Suprapubic skin (tissue), 4 donors: ENCODE measurements around the gene L3MBTL1. TPM values are rescaled to one million over a fixed set of nuclear protein-coding genes. Genes with fewer than 3 reads are reported as not detected.

ENCODE experiments used
- DNase-seq, 2 donors: peaks; one replicate each; pipeline ENCODE4 v3.0.0-alpha.2; 2019; ENCODE audit warnings: low spot score in 2 of 2
- H3K27ac ChIP-seq: fragments of 200-600 bp; sonication (generic); one replicate; pipeline ENCODE4 v1.5.1; 2019
- H3K27me3 ChIP-seq: fragments of 200-600 bp; sonication (generic); one replicate; pipeline ENCODE4 v1.5.1; 2019
- H3K36me3 ChIP-seq: fragments of 200-600 bp; sonication (generic); one replicate; pipeline ENCODE4 v1.5.1; 2019
- H3K4me1 ChIP-seq: fragments of 200-600 bp; sonication (generic); one replicate; pipeline ENCODE4 v1.5.1; 2019
- H3K4me3 ChIP-seq: fragments of 200-600 bp; sonication (generic); one replicate; pipeline ENCODE4 v1.5.1; 2019; ENCODE audit warnings: mild to moderate bottlenecking
- H3K9me3 ChIP-seq: fragments of 200-600 bp; sonication (generic); one replicate; pipeline ENCODE4 v1.5.1; 2019
- EP300 ChIP-seq: sonication (generic); formaldehyde crosslinking; IDR thresholded peaks from one replicate; pipeline ENCODE4 v1.6.1; 2017; ENCODE audit warnings: antibody characterized with exemption
- POLR2A ChIP-seq, 2 donors: fragments of 450-650 bp; IDR thresholded peaks; one replicate each; pipeline ENCODE4 v1.6.1; 2017; ENCODE audit warnings: antibody characterized with exemption in 2 of 2, mild to moderate bottlenecking in 2 of 2, moderate library complexity in 2 of 2
- POLR2AphosphoS5 ChIP-seq, 3 donors: sonication (generic); formaldehyde crosslinking; IDR thresholded peaks; one replicate each; pipeline ENCODE4 v1.6.1; 2017; ENCODE audit warnings: antibody characterized with exemption in 3 of 3
- WGBS: methylation state at CpG from one replicate; pipeline ENCODE4 v1.1.5; 2018; 5-methylcytosine and 5-hydroxymethylcytosine counted together
- total RNA-seq, 4 donors: library from RNA; depleted of rRNA; stranded (reverse); fragments of >200 nt; gene quantifications; one replicate each; pipeline ENCODE4 v1.1.0, GENCODE V29; 2016
- TF ChIP-seq, protein P1 (sequence below), 2 donors: fragments of 200-600 bp in 1 of 2; fragments of 450-650 bp in 1 of 2; sonication (generic) in 1 of 2; IDR thresholded peaks; one replicate each; pipeline ENCODE4 v1.5.1; 2016 to 2019; ENCODE audit warnings: antibody characterized with exemption in 2 of 2, mild to moderate bottlenecking in 1 of 2, moderate library complexity in 1 of 2

L3MBTL1 gene
- total RNA-seq, 4 donors from 2014 or later, result 8.9 to 39.7 (median 14.6) TPM

DNA sequence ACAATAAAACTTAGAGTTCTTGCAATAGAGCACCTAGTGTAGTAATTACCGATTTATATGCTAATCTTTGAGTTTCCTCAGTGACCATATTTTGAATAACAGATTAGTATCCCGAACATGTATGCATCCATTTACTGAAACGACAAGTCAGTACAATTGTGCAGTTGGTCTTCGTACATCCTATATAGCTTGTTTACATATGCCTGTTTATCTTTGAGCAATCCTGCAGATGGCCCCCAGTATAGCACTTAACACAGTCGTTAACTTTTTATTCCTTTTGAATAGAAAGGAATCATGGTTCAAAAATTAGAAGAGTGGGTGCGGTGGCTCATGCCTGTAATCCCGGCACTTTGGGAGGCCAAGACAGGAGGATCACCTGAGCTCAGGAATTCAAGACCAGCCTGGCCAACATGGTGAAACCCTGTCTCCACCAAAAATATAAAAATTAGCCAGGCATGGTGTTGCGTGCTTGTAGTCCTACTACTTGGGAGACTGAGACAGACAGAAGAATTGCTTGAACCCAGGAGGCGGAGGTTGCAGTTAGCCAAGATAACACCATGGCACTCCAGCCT lies 43.2 kb upstream of the L3MBTL1 start:
- TF ChIP-seq EP300 (no peak), POLR2AphosphoS5 (IDR thresholded peaks at IDR 0.05) (no peak), POLR2A (IDR thresholded peaks at IDR 0.05) (no peak)
- TF ChIP-seq, protein P1, sequence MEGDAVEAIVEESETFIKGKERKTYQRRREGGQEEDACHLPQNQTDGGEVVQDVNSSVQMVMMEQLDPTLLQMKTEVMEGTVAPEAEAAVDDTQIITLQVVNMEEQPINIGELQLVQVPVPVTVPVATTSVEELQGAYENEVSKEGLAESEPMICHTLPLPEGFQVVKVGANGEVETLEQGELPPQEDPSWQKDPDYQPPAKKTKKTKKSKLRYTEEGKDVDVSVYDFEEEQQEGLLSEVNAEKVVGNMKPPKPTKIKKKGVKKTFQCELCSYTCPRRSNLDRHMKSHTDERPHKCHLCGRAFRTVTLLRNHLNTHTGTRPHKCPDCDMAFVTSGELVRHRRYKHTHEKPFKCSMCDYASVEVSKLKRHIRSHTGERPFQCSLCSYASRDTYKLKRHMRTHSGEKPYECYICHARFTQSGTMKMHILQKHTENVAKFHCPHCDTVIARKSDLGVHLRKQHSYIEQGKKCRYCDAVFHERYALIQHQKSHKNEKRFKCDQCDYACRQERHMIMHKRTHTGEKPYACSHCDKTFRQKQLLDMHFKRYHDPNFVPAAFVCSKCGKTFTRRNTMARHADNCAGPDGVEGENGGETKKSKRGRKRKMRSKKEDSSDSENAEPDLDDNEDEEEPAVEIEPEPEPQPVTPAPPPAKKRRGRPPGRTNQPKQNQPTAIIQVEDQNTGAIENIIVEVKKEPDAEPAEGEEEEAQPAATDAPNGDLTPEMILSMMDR (IDR thresholded peaks at IDR 0.05), result no peak
- Histone ChIP-seq H3K27me3 (no peaks in the 10 kb centered on the region), H3K9me3 (no peaks in the 10 kb centered on the region), H3K27ac (no peak overlapping the region), H3K4me3 (no peak overlapping the region), H3K36me3 (peaks cover 83% of the 10 kb centered on the region), H3K4me1 (peaks cover 25% of the 10 kb centered on the region)
- no peak for DNase-seq
- 90% methylated on average over 9 of the region's 9 CpGs for WGBS

DNA sequence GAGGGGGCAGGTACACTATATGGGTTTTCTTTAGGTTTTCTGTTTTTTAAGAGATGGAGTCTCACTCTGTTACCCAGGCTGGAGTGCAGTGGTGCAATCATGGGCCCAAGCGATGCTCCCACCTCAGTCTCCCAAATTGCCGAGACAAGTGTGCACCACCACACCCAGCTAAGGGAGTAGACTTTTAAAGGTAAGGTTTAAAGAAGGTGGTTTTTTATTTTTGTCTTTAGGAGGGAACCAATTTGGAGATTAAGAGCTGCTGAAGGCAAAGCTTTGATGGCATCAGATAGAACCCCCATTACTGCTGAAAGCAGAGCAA lies 41.9 kb upstream of the L3MBTL1 start:
- H3K36me3 ChIP-seq, result peaks cover 76% of the 10 kb centered on the region
- peaks cover 17% of the 10 kb centered on the region for H3K4me1 ChIP-seq
- WGBS, result 100% methylated on average over 2 of the region's 2 CpGs
- TF ChIP-seq, protein P1 (IDR thresholded peaks at IDR 0.05), result no peak
- TF ChIP-seq EP300, result no peak
- no peak for TF ChIP-seq POLR2AphosphoS5 (IDR thresholded peaks at IDR 0.05)
- TF ChIP-seq POLR2A (IDR thresholded peaks at IDR 0.05), result no peak
- no peak overlapping the region for H3K4me3 ChIP-seq
- DNase-seq, result no peak
- no peaks in the 10 kb centered on the region for H3K9me3 ChIP-seq
- H3K27me3 ChIP-seq, result no peaks in the 10 kb centered on the region
- no peak overlapping the region for H3K27ac ChIP-seq

DNA sequence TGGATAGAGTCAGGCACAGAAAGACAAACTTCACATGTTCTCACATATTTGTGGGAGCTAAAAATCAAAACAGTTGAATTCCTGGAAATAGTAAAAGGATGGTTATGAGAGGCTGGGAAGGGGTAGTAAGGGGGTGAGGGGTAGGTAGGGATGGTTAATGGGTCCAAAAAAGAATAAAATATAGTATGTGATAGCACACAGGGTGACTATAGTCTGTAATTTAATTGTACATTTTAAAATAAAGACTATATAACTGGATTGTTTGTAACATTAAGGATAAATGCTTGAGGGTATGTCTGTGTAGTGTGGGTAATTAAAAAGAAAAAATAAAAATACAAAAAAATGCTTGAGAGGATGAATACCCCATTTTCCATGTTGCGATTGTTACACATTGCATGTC lies 39.9 kb upstream of the L3MBTL1 start:
- Histone ChIP-seq H3K9me3 (no peaks in the 10 kb centered on the region), H3K4me3 (no peak overlapping the region), H3K27me3 (no peaks in the 10 kb centered on the region), H3K4me1 (peaks cover 5% of the 10 kb centered on the region), H3K27ac (no peak overlapping the region), H3K36me3 (peaks cover 60% of the 10 kb centered on the region)
- no peak for DNase-seq
- TF ChIP-seq, protein P1 (IDR thresholded peaks at IDR 0.05), result no peak
- 100% methylated on average over 1 of the region's 1 CpG for WGBS

GRCh38 chr20:43472671-43473380 lies 34.7 kb upstream of the L3MBTL1 start:
- Histone ChIP-seq H3K27ac (no peak overlapping the region), H3K4me3 (no peak overlapping the region), H3K36me3 (peaks cover 21% of the 10 kb centered on the region), H3K27me3 (no peaks in the 10 kb centered on the region), H3K4me1 (no peaks in the 10 kb centered on the region), H3K9me3 (no peaks in the 10 kb centered on the region)
- no peak for DNase-seq
- TF ChIP-seq POLR2A (IDR thresholded peaks at IDR 0.05), result no peak
- TF ChIP-seq POLR2AphosphoS5 (IDR thresholded peaks at IDR 0.05), result no peak
- TF ChIP-seq, protein P1 (IDR thresholded peaks at IDR 0.05), result no peak
- TF ChIP-seq EP300, result no peak
- WGBS, result 82% methylated on average over 11 of the region's 11 CpGs

GRCh38 chr20:43473381-43473704 lies 34.2 kb upstream of the L3MBTL1 start:
- TF ChIP-seq EP300, result no peak
- TF ChIP-seq POLR2A (IDR thresholded peaks at IDR 0.05), result no peak
- TF ChIP-seq, protein P1 (IDR thresholded peaks at IDR 0.05), result no peak
- TF ChIP-seq POLR2AphosphoS5 (IDR thresholded peaks at IDR 0.05), result no peak
- H3K4me1 ChIP-seq, result no peaks in the 10 kb centered on the region
- WGBS, result 93% methylated on average over 4 of the region's 4 CpGs
- H3K36me3 ChIP-seq, result peaks cover 16% of the 10 kb centered on the region
- no peak for DNase-seq
- H3K9me3 ChIP-seq, result no peaks in the 10 kb centered on the region
- H3K27ac ChIP-seq, result no peak overlapping the region
- no peaks in the 10 kb centered on the region for H3K27me3 ChIP-seq
- no peak overlapping the region for H3K4me3 ChIP-seq
